NCI-H1048 (cell line): ENCODE data around the gene CPOX.
"Not testable (repeated sequence)": the region's sequence is repeated elsewhere in the genome, so short reads cannot be mapped to it uniquely, and the experiment has no call there.

Experiments
- DNase-seq: peaks from one replicate; lab custom pipeline; 2025; lab: John Stamatoyannopoulos, UW

Gene CPOX

DNA sequence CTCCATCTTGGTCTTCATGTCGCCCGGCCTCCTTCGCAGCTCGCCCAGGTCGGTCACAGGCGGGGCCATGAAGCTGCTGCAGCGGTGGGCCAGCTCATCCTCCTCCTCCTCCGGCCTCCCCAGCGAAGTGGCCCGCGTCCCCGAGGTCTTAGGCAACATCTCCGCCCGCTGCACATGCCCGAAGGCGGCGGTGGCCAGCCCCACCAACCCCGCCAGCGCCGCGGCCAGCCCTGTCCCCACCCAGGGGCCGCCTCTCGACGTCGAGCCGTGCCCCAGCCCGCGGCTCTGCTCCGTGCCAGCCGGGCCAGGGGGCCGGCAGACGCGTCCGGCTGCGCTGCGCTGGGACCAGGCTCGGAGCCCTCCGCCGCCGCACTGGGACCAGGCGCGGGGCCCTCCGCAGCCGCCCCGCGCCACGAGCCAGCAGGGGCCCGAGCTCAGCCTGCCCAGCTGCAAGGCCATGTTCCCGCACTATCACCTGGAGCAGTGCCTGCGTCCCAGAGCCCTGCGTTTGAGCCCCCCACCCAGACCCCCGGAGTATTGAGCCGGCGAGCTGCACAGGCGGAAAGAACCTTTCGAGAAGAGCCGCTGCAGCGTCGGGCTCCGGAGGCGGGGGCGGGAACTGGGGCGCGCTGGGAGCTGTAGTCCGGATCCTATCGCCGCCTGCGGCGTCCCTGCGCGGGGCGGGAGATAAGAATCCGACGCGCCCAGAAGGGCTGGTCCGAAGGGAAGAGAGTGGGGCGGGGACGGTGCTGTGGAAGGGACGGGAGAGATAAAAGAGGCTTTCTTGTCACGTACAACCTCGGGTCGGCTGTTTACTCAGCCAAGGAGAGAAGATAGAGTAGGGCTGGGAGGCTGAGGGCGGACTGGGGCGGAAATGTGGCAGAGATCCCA, at the start of gene CPOX:
TSS of gene CPOX (minus strand) at position 566 of the 891 bp plus-strand sequence. CDS start at position 459, 107 bp downstream.
- DNase-seq, result peak; percentile 85

- DNase-seq, result not testable (repeated sequence)
Measured at GRCh38 chr3:98642769-98643168, 49.4 kb upstream of the CPOX start.

GRCh38 chr3:98641756-98642155, 48.3 kb upstream of the CPOX start:
- not testable (repeated sequence) for DNase-seq

- DNase-seq, result not testable (repeated sequence)
Measured at GRCh38 chr3:98638515-98638914, 45.1 kb upstream of the CPOX start.

DNA sequence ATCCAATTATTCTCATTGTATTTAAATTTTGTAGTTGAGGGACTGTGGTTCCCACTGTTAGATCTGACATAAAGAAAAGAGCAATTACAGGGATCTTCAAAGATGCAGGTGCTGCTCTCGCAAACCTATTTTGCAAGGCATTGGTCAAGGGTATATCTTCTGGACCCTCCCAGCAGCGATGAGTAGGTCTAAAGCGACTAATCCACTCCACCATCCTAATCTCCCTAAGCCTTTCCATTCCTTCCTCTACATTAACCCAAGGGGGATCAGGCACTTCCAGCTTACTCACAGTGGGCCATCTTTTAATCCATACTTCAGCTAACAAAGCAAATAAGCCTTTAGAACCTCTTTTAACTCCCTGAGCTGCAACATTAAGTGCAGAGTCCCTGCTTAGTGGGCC, 37.0 kb upstream of the CPOX start:
- DNase-seq, result no peak

- DNase-seq, result no peak
Measured at GRCh38 chr3:98628317-98628716, 34.9 kb upstream of the CPOX start.

DNA sequence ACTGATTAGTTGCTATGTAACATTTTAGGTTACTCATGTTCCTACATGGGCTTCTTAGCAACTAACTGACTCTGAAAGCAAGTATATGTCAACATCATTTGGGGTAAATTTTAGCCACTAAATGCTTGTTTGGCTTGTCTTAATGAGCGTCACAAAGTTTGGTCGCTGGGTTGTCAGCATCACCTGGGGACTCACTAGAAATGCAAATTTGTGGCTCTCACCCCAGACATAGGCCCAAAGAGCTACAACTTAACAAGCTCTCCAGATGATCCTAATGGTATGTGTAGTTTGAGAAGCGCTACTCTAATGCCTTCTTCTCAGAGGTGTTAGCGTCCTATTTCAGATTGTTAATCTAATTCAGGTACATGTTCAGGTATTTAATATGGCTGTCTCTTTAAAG, 32.7 kb upstream of the CPOX start:
- no peak for DNase-seq

- DNase-seq, result no peak
Measured at GRCh38 chr3:98623572-98624280, 30.3 kb upstream of the CPOX start.

- no peak for DNase-seq
Measured at GRCh38 chr3:98617841-98618240, 24.4 kb upstream of the CPOX start.

DNA sequence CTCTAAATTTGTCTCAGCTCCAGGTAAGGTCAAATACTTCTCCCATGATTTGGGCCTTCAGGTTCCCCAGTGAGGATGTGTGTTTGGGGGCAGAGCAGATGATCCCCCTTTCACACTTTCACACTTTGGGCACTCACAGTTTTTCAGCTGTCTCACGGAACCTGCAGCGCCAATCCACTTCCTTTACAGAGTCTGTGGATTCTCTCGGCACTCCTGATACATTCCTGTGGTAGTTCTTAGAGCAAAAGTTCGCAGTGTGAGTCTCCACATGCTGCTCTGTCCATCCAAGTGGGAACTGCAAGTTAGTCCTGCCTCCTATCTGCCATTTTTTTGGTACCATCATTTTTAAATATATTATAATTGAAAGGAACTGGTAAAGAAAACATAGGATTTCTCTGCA, 20.2 kb upstream of the CPOX start:
- DNase-seq, result no peak

- no peak for DNase-seq
Measured at GRCh38 chr3:98612996-98613517, 19.6 kb upstream of the CPOX start.

GRCh38 chr3:98612587-98612986, 19.2 kb upstream of the CPOX start:
- DNase-seq, result no peak

- no peak for DNase-seq
Measured at GRCh38 chr3:98608029-98608428, 14.6 kb upstream of the CPOX start.

DNA sequence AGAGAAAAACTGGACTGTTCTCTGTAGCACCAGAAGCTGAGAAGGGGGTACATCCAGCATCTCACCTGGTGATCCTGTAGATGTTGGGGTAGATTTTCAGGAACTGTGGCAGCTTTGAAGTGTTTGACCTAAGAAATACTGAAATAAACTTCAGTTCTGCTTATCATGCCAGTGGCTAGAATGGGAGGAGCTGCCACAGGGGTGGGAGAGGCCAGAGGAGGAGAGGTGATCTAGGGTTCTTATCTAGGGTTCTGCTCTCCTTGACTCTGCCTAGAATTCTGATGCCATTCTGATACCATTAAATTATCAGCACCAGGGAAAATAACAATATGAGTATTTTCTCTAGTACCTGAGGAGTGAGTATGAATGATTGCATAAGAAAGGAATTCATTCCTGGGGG, 10.2 kb upstream of the CPOX start:
- no peak for DNase-seq

DNA sequence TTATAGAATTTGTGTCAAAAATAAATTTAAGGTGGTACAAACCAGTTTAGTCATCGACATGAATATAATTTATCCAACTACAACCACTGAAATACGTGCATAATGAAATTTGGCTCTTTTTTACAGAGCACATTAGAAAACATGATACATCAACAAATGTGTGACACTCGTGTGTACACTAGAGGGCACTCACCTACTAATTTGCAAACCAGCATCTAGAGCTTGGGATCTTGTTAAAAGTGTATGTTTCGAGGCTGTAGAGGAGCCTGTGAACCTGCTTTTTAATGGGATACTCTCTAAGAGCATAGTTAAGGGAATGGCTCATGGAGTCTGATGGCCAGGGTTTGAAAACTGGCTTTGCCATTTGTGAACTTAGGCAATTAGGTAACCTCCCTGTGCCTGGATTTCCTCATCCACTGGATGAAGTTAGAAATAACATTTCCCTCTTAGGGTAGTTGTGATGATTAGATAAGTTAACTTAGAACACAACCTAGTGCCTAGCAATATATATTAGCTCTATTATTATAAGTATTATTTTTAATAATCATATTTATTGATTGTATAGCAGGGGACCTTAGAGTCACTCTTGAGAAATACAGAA, 8.8 kb upstream of the CPOX start:
- DNase-seq, result peak; percentile 17

GRCh38 chr3:98601180-98601579, 7.8 kb upstream of the CPOX start:
- DNase-seq, result no peak

DNA sequence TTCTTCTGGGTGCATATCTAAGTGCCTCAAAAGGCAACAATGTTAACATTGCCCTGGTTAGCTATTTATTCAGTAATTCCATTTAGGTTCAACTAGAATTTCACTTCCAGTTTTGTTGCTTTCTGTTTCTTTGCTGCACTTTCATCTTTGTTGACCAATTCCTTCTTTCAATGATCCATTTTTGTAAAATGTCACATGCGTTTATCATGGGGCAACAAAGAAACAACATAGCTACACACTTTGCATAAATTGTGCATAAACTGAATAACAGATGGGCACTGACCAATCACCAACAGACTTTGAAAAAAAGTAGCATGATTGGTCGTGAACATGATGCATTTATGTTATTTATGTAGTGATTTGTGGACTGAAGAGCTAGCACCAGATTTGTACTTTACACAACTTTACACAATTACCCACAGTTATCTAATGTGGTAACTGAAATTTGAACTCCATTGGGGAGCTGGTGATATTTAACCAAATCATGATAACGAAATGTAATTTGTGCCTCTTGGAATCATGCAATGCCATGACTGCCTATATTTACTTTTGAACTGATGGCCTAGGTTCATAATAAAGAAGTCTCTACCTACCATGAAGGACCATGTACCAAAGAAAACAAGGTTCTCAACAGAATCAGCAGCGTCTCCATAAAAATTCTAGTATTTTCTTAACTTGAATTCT, 7.1 kb upstream of the CPOX start:
- no peak for DNase-seq

GRCh38 chr3:98599647-98600411, 6.4 kb upstream of the CPOX start:
- DNase-seq, result no peak

DNA sequence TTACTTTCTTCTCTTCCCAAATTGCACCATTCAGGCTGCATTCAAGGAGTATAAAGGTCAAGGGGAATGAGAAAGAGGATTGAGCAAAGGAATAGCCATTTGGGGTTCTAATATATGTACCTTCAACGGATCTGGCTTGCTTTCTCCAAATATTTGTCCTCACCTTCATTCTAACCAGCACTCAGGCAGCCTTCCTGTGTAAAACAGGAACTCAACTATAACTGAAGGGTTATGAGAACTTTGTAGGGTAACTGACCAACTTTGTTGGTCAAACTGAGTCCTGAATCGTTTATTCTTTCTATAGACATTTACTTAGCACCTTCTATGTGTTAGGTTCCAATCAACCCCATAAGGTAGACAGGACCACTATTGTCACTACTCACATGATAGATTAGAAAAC, 5.1 kb upstream of the CPOX start:
- no peak for DNase-seq

GRCh38 chr3:98596541-98597500, 3.4 kb upstream of the CPOX start:
- no peak for DNase-seq
